OCI-LY7 (cell line): ENCODE data around the gene KRTAP4-1. TPM values are rescaled to one million over a fixed set of nuclear protein-coding genes. Genes with fewer than 3 reads are reported as not detected.
"Not testable (repeated sequence)": the region's sequence is repeated elsewhere in the genome, so short reads cannot be mapped to it uniquely, and the experiment has no call there.

Experiments used
- BruUV-seq: library from RNA; stranded (reverse); fragments of 400-500 nt; replicated peaks from 2 replicates; lab custom pipeline; 2021; lab: Mats Ljungman, UMichigan
- CTCF ChIA-PET: fragments of 300-600 bp; sonication (Branson Sonifier 250); formaldehyde crosslinking; loops from one replicate; lab custom pipeline; 2022; ENCODE audit warnings: antibody characterized with exemption; ENCODE audit not compliant: unreplicated experiment; lab: Charles Lee
- POLR2A ChIA-PET: fragments of 300-600 bp; sonication (Branson Sonifier 250); formaldehyde crosslinking; loops from one replicate; lab custom pipeline; 2022; ENCODE audit warnings: antibody characterized with exemption; lab: Charles Lee
- DNase-seq: peaks from one replicate; pipeline ENCODE4 v3.0.0-alpha.2; 2015; ENCODE audit warnings: low spot score
- H2AFZ ChIP-seq: fragments of 200-600 bp; sonication (generic), shearing (Covaris generic); 2 replicates; pipeline ENCODE4 v1.6.1; 2014; ENCODE audit warnings: mild to moderate bottlenecking, antibody characterized with exemption, low read length, moderate library complexity
- H3K27ac ChIP-seq: fragments of 200-600 bp; sonication (generic); 2 replicates; pipeline ENCODE4 v1.5.1; 2014; ENCODE audit warnings: mixed run types, low read depth, mild to moderate bottlenecking, moderate library complexity, low read length, inconsistent platforms; ENCODE audit not compliant: poor library complexity, severe bottlenecking
- H3K36me3 ChIP-seq: fragments of 200-600 bp; sonication (generic); 2 replicates; pipeline ENCODE4 v1.6.1; 2014; ENCODE audit warnings: mild to moderate bottlenecking, antibody characterized with exemption, low read length, moderate library complexity, mixed read lengths; ENCODE audit not compliant: insufficient read depth
- H3K4me1 ChIP-seq: fragments of 200-600 bp; sonication (generic); 2 replicates; pipeline ENCODE4 v1.5.1; 2014; ENCODE audit warnings: mild to moderate bottlenecking, low read length; ENCODE audit not compliant: insufficient read depth, poor library complexity, severe bottlenecking
- H3K4me2 ChIP-seq: fragments of 200-600 bp; sonication (generic); 2 replicates; pipeline ENCODE4 v1.6.1; 2014; ENCODE audit warnings: mild to moderate bottlenecking, low read length
- H3K4me3 ChIP-seq: fragments of 200-600 bp; sonication (generic); 2 replicates; pipeline ENCODE4 v1.5.1; 2014; ENCODE audit warnings: mild to moderate bottlenecking, low read depth, low read length; ENCODE audit not compliant: poor library complexity, severe bottlenecking
- H3K79me2 ChIP-seq: fragments of 200-600 bp; sonication (generic); 2 replicates; pipeline ENCODE4 v1.6.1; 2016; ENCODE audit warnings: low read depth, mild to moderate bottlenecking, low read length, moderate library complexity, mixed read lengths; ENCODE audit not compliant: insufficient read depth
- H3K9me2 ChIP-seq: fragments of 200-600 bp; sonication (generic); 2 replicates; pipeline ENCODE4 v1.6.1; 2016; ENCODE audit warnings: mild to moderate bottlenecking, low read length, mixed read lengths; ENCODE audit not compliant: insufficient read depth
- H3K9me3 ChIP-seq: fragments of 200-600 bp; sonication (generic); 2 replicates; pipeline ENCODE4 v1.6.1; 2014; ENCODE audit warnings: mild to moderate bottlenecking, mixed run types, low read length, mixed read lengths
- H4K20me1 ChIP-seq: fragments of 200-600 bp; sonication (generic); 2 replicates; pipeline ENCODE4 v1.6.1; 2014; ENCODE audit warnings: mild to moderate bottlenecking, antibody characterized with exemption, low read length, moderate library complexity, mixed read lengths; ENCODE audit not compliant: insufficient read depth
- EZH2phosphoT487 ChIP-seq: fragments of 200-600 bp; sonication (generic); IDR thresholded peaks from 2 replicates; pipeline ENCODE4 v1.6.1; 2018; ENCODE audit warnings: low read depth, borderline replicate concordance, mild to moderate bottlenecking, mixed run types, antibody characterized with exemption, low read length, moderate library complexity, mixed read lengths
- intact Hi-C: fragments of 100-400 bp; cut with micrococcal nuclease; formaldehyde crosslinking; loops from one replicate; pipeline ENCODE4 v1.10.0; 2022; ENCODE audit not compliant: unreplicated experiment
- small RNA-seq: library from RNA; depleted of rRNA; stranded (forward); fragments of <200 nt; gene quantifications from one replicate; pipeline ENCODE3, GENCODE V24; 2014
- total RNA-seq, 2 experiments: library from RNA; depleted of rRNA in 1 of 2; stranded (reverse); fragments of >200 nt in 1 of 2; shearing (Covaris generic) in 1 of 2; gene quantifications; 2 replicates each; pipeline ENCODE4 v1.2.3, GENCODE V29; 2014 to 2022
- TF ChIP-seq, protein P1 (sequence below): fragments of 200-600 bp; sonication (generic); conservative IDR thresholded peaks from 2 replicates; pipeline ENCODE4 v1.5.1; 2014; ENCODE audit warnings: mild to moderate bottlenecking, antibody characterized with exemption, low read length, moderate library complexity, mixed read lengths

Gene KRTAP4-1
- total RNA-seq, 2 experiments from 2014 or later: not detected

DNA sequence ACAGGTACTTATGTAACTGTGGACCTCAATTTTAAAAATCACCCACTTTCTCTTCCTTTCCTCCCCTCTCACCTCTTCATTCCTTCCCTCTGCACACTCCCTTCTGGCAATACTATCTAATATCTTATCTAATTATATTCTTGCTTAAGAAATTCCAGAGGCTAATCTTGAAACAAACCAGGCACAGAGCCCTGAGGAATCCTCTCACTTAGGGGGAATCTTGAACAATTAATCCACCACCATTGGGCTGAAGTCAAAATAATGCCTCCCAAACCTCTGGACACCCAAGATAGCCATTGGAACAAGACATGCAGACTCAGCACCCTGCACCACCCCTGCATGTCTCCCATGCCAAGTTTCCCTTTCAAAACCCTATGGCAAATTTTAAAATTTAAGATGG is 43.4 kb downstream of the KRTAP4-1 start:
- H4K20me1 ChIP-seq: no peaks in the 10 kb centered on the region
- H3K27ac ChIP-seq: no peak overlapping the region
- H3K9me3 ChIP-seq: peaks cover 7% of the 10 kb centered on the region; the same call in 1 of the 2 replicates
- TF ChIP-seq, protein P1, sequence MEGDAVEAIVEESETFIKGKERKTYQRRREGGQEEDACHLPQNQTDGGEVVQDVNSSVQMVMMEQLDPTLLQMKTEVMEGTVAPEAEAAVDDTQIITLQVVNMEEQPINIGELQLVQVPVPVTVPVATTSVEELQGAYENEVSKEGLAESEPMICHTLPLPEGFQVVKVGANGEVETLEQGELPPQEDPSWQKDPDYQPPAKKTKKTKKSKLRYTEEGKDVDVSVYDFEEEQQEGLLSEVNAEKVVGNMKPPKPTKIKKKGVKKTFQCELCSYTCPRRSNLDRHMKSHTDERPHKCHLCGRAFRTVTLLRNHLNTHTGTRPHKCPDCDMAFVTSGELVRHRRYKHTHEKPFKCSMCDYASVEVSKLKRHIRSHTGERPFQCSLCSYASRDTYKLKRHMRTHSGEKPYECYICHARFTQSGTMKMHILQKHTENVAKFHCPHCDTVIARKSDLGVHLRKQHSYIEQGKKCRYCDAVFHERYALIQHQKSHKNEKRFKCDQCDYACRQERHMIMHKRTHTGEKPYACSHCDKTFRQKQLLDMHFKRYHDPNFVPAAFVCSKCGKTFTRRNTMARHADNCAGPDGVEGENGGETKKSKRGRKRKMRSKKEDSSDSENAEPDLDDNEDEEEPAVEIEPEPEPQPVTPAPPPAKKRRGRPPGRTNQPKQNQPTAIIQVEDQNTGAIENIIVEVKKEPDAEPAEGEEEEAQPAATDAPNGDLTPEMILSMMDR: no peak
- TF ChIP-seq EZH2phosphoT487: no peak
- intact Hi-C loops: no loop called here
- H3K79me2 ChIP-seq: no peaks in the 10 kb centered on the region
- no peak overlapping the region for H3K4me3 ChIP-seq
- no peaks in the 10 kb centered on the region for H3K4me1 ChIP-seq
- H3K36me3 ChIP-seq: no peaks in the 10 kb centered on the region
- DNase-seq: no peak
- no peaks in the 10 kb centered on the region for H3K9me2 ChIP-seq
- ChIA-PET CTCF (no interaction called here), POLR2A (no interaction called here)
- H3K4me2 ChIP-seq: no peak overlapping the region
- no peak overlapping the region for H2AFZ ChIP-seq
- BruUV-seq: no TSS peak

DNA sequence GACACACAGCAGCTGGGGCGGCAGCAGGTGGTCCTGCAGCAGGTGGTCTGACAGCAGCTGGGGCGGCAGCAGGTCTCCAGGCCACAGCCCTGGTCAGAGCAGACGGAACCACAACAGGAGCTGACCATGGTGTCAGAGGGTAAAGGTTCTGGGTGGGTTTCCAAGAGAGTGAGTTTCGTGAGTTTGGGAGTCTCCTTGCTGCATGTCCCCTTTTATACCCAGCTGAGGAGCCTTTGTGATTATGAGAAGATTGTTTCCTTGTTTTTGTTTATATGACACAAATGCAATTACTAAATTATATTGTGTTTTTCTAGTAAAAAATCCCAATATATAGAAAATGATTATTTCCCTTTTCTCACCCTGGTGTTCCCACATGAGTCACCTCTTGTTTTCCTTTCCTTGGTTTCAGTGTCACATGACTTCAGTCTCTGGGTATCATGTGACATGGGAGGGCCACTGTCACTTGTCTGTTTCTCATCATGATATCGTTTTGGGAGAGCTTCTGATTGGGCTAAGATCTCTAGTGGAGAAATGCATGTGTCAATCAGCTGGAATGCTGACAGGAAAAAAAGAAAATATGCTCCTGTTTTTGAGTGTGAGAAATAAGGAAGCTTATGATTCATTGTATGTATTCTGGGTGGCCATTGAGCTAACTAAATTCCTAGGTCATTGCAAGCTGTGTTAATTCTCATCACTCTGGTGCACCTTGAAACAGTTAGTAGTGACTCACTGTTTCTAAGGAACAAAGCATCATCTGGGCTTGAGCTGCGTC is 44.2 kb downstream of the KRTAP4-1 start, which contains the start of gene KRTAP4-6:
Gene KRTAP4-6 (minus strand): TSS at position 185 of the 772 bp plus-strand sequence. CDS start 57 bp downstream, at position 128.
- intact Hi-C loops: no loop called here
- H3K4me3 ChIP-seq: no peak within 1 kb of the TSS
- no peak within 1 kb of the TSS for H3K27ac ChIP-seq
- H3K4me1 ChIP-seq: no peaks in the 10 kb centered on the region
- H3K36me3 ChIP-seq: no peaks in the 10 kb centered on the region
- no peak within 1 kb of the TSS for H2AFZ ChIP-seq
- no peaks in the 10 kb centered on the region for H4K20me1 ChIP-seq
- no peak within 1 kb of the TSS for H3K4me2 ChIP-seq
- ChIA-PET POLR2A (no interaction called here), CTCF (no interaction called here)
- no peaks in the 10 kb centered on the region for H3K9me2 ChIP-seq
- H3K79me2 ChIP-seq: no peaks in the 10 kb centered on the region
- no TSS peak for BruUV-seq
- peaks cover 7% of the 10 kb centered on the region; the same call in 1 of the 2 replicates for H3K9me3 ChIP-seq
- TF ChIP-seq EZH2phosphoT487: no peak
- TF ChIP-seq, protein P1: no peak
- DNase-seq: no peak

DNA sequence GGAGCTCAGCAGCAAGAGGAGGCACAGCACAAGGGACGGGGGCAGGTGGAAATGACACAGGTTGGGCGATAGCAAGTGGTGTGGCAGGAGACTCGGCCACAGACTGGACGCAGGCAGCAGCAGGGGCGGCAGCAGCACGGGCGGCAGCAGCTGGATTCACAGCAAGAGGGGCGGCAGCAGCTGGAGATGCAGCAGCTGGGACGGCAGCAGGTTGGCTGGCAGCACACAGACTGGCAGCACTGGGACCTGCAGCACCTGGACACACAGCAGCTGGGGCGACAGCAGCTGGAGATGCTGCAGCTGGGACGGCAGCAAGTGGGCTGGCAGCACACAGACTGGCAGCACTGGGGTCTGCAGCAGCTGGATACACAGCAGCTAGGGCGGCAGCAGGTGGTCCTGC is 44.8 kb downstream of the KRTAP4-1 start:
- H2AFZ ChIP-seq, H3K36me3 ChIP-seq, H3K4me2 ChIP-seq, CTCF ChIA-PET, POLR2A ChIA-PET, DNase-seq, H3K79me2 ChIP-seq, H3K9me3 ChIP-seq, BruUV-seq, H3K9me2 ChIP-seq, H4K20me1 ChIP-seq, H3K4me3 ChIP-seq, H3K27ac ChIP-seq, H3K4me1 ChIP-seq, intact Hi-C loops: not testable (repeated sequence)

Small RNA genes within 50 kb of the gene (small RNA-seq; reads per million reads assigned to genes)
- not detected for gene KRTAP4-17P

Other genes with a start within 250 kb of the KRTAP4-1 start
Only the 30 nearest of the 41 such genes appear.
- not detected in 2 replicates for gene KRTAP1-5, start 157.7 kb downstream of the KRTAP4-1 start, total RNA-seq (2014; rRNA removed; shearing (Covaris generic))
- gene KRTAP1-5, start 157.7 kb downstream of the KRTAP4-1 start, total RNA-seq (2022): not detected in 2 replicates
- not detected in 2 replicates for gene KRTAP1-4, start 154.7 kb downstream of the KRTAP4-1 start, total RNA-seq (2014; rRNA removed; shearing (Covaris generic))
- not detected in 2 replicates for gene KRTAP1-4, start 154.7 kb downstream of the KRTAP4-1 start, total RNA-seq (2022)
- gene KRTAP1-3, start 150.0 kb downstream of the KRTAP4-1 start, total RNA-seq (2014; rRNA removed; shearing (Covaris generic)): not detected in 2 replicates
- not detected in 2 replicates for gene KRTAP1-3, start 150.0 kb downstream of the KRTAP4-1 start, total RNA-seq (2022)
- not detected in 2 replicates for gene KRTAP1-1, start 143.5 kb downstream of the KRTAP4-1 start, total RNA-seq (2014; rRNA removed; shearing (Covaris generic))
- not detected in 2 replicates for gene KRTAP1-1, start 143.5 kb downstream of the KRTAP4-1 start, total RNA-seq (2022)
- not detected in 2 replicates for gene KRTAP2-1, start 137.6 kb downstream of the KRTAP4-1 start, total RNA-seq (2014; rRNA removed; shearing (Covaris generic))
- not detected in 2 replicates for gene KRTAP2-1, start 137.6 kb downstream of the KRTAP4-1 start, total RNA-seq (2022)
- not detected in 2 replicates for gene KRTAP2-2, start 129.7 kb downstream of the KRTAP4-1 start, total RNA-seq (2014; rRNA removed; shearing (Covaris generic))
- not detected in 2 replicates for gene KRTAP2-2, start 129.7 kb downstream of the KRTAP4-1 start, total RNA-seq (2022)
- gene KRTAP2-3, start 124.8 kb downstream of the KRTAP4-1 start, total RNA-seq (2014; rRNA removed; shearing (Covaris generic)): not detected in 2 replicates
- not detected in 2 replicates for gene KRTAP2-3, start 124.8 kb downstream of the KRTAP4-1 start, total RNA-seq (2022)
- not detected in 2 replicates for gene KRTAP2-4, start 119.0 kb downstream of the KRTAP4-1 start, total RNA-seq (2014; rRNA removed; shearing (Covaris generic))
- gene KRTAP2-4, start 119.0 kb downstream of the KRTAP4-1 start, total RNA-seq (2022): not detected in 2 replicates
- gene KRTAP4-7, start 100.8 kb downstream of the KRTAP4-1 start, total RNA-seq (2014; rRNA removed; shearing (Covaris generic)): not detected in 2 replicates
- gene KRTAP4-7, start 100.8 kb downstream of the KRTAP4-1 start, total RNA-seq (2022): not detected in 2 replicates
- not detected in 2 replicates for gene KRTAP4-8, start 86.8 kb downstream of the KRTAP4-1 start, total RNA-seq (2014; rRNA removed; shearing (Covaris generic))
- not detected in 2 replicates for gene KRTAP4-8, start 86.8 kb downstream of the KRTAP4-1 start, total RNA-seq (2022)
- gene KRTAP4-16, start 82.7 kb downstream of the KRTAP4-1 start, total RNA-seq (2014; rRNA removed; shearing (Covaris generic)): not detected in 2 replicates
- gene KRTAP4-16, start 82.7 kb downstream of the KRTAP4-1 start, total RNA-seq (2022): not detected in 2 replicates
- gene KRTAP4-9, start 79.5 kb downstream of the KRTAP4-1 start, total RNA-seq (2014; rRNA removed; shearing (Covaris generic)): not detected in 2 replicates
- not detected in 2 replicates for gene KRTAP4-9, start 79.5 kb downstream of the KRTAP4-1 start, total RNA-seq (2022)
- gene KRTAP4-11, start 66.5 kb downstream of the KRTAP4-1 start, total RNA-seq (2014; rRNA removed; shearing (Covaris generic)): not detected in 2 replicates
- gene KRTAP4-11, start 66.5 kb downstream of the KRTAP4-1 start, total RNA-seq (2022): not detected in 2 replicates
- gene KRTAP4-12, start 60.7 kb downstream of the KRTAP4-1 start, total RNA-seq (2014; rRNA removed; shearing (Covaris generic)): not detected in 2 replicates
- gene KRTAP4-12, start 60.7 kb downstream of the KRTAP4-1 start, total RNA-seq (2022): not detected in 2 replicates
- gene KRTAP4-6, start 44.4 kb downstream of the KRTAP4-1 start, total RNA-seq (2014; rRNA removed; shearing (Covaris generic)): not detected in 2 replicates
- not detected in 2 replicates for gene KRTAP4-6, start 44.4 kb downstream of the KRTAP4-1 start, total RNA-seq (2022)
- not detected in 2 replicates for gene KRTAP4-5, start 35.1 kb downstream of the KRTAP4-1 start, total RNA-seq (2014; rRNA removed; shearing (Covaris generic))
- not detected in 2 replicates for gene KRTAP4-5, start 35.1 kb downstream of the KRTAP4-1 start, total RNA-seq (2022)
- not detected in 2 replicates for gene KRTAP4-4, start 24.2 kb downstream of the KRTAP4-1 start, total RNA-seq (2014; rRNA removed; shearing (Covaris generic))
- gene KRTAP4-4, start 24.2 kb downstream of the KRTAP4-1 start, total RNA-seq (2022): not detected in 2 replicates
- not detected in 2 replicates for gene KRTAP4-3, start 16.7 kb downstream of the KRTAP4-1 start, total RNA-seq (2014; rRNA removed; shearing (Covaris generic))
- not detected in 2 replicates for gene KRTAP4-3, start 16.7 kb downstream of the KRTAP4-1 start, total RNA-seq (2022)
- gene KRTAP4-2, start 6.7 kb downstream of the KRTAP4-1 start, total RNA-seq (2014; rRNA removed; shearing (Covaris generic)): not detected in 2 replicates
- gene KRTAP4-2, start 6.7 kb downstream of the KRTAP4-1 start, total RNA-seq (2022): not detected in 2 replicates
- gene KRTAP9-1, start 5.0 kb upstream of the KRTAP4-1 start, total RNA-seq (2014; rRNA removed; shearing (Covaris generic)): not detected in 2 replicates
- gene KRTAP9-1, start 5.0 kb upstream of the KRTAP4-1 start, total RNA-seq (2022): not detected in 2 replicates
- not detected in 2 replicates for gene KRTAP9-2, start 41.7 kb upstream of the KRTAP4-1 start, total RNA-seq (2014; rRNA removed; shearing (Covaris generic))
- not detected in 2 replicates for gene KRTAP9-2, start 41.7 kb upstream of the KRTAP4-1 start, total RNA-seq (2022)
- gene KRTAP9-3, start 47.5 kb upstream of the KRTAP4-1 start, total RNA-seq (2014; rRNA removed; shearing (Covaris generic)): not detected in 2 replicates
- not detected in 2 replicates for gene KRTAP9-3, start 47.5 kb upstream of the KRTAP4-1 start, total RNA-seq (2022)
- gene KRTAP9-8, start 53.1 kb upstream of the KRTAP4-1 start, total RNA-seq (2014; rRNA removed; shearing (Covaris generic)): not detected in 2 replicates
- gene KRTAP9-8, start 53.1 kb upstream of the KRTAP4-1 start, total RNA-seq (2022): not detected in 2 replicates
- gene KRTAP9-4, start 64.8 kb upstream of the KRTAP4-1 start, total RNA-seq (2014; rRNA removed; shearing (Covaris generic)): not detected in 2 replicates
- gene KRTAP9-4, start 64.8 kb upstream of the KRTAP4-1 start, total RNA-seq (2022): not detected in 2 replicates
- not detected in 2 replicates for gene KRTAP9-9, start 70.5 kb upstream of the KRTAP4-1 start, total RNA-seq (2014; rRNA removed; shearing (Covaris generic))
- gene KRTAP9-9, start 70.5 kb upstream of the KRTAP4-1 start, total RNA-seq (2022): not detected in 2 replicates
- not detected in 2 replicates for gene KRTAP9-6, start 80.5 kb upstream of the KRTAP4-1 start, total RNA-seq (2014; rRNA removed; shearing (Covaris generic))
- not detected in 2 replicates for gene KRTAP9-6, start 80.5 kb upstream of the KRTAP4-1 start, total RNA-seq (2022)
- not detected in 2 replicates for gene KRTAP9-7, start 90.8 kb upstream of the KRTAP4-1 start, total RNA-seq (2014; rRNA removed; shearing (Covaris generic))
- gene KRTAP9-7, start 90.8 kb upstream of the KRTAP4-1 start, total RNA-seq (2022): not detected in 2 replicates
- gene KRTAP29-1, start 117.9 kb upstream of the KRTAP4-1 start, total RNA-seq (2014; rRNA removed; shearing (Covaris generic)): not detected in 2 replicates
- not detected in 2 replicates for gene KRTAP29-1, start 117.9 kb upstream of the KRTAP4-1 start, total RNA-seq (2022)
- not detected in 2 replicates for gene KRTAP16-1, start 124.4 kb upstream of the KRTAP4-1 start, total RNA-seq (2014; rRNA removed; shearing (Covaris generic))
- not detected in 2 replicates for gene KRTAP16-1, start 124.4 kb upstream of the KRTAP4-1 start, total RNA-seq (2022)
- gene KRTAP17-1, start 130.8 kb upstream of the KRTAP4-1 start, total RNA-seq (2014; rRNA removed; shearing (Covaris generic)): not detected in 2 replicates
- gene KRTAP17-1, start 130.8 kb upstream of the KRTAP4-1 start, total RNA-seq (2022): not detected in 2 replicates